BE2C (cell line): ENCODE data around the gene NAV3.

Experiments used
- DNase-seq: peaks from one replicate; pipeline ENCODE4 v3.0.0-alpha.2; 2020
- H3K27me3 ChIP-seq: fragments of 250-450 bp; sonication (Bioruptor Pico); 2 replicates; pipeline ENCODE4 v1.5.1; 2020; ENCODE audit warnings: mild to moderate bottlenecking
- H3K36me3 ChIP-seq: fragments of 250-450 bp; sonication (Bioruptor Pico); 2 replicates; pipeline ENCODE4 v1.5.1; 2020; ENCODE audit warnings: mild to moderate bottlenecking
- H3K4me1 ChIP-seq: fragments of 250-450 bp; sonication (Bioruptor Pico); 2 replicates; pipeline ENCODE4 v1.5.1; 2020
- H3K4me3 ChIP-seq: 2 replicates; pipeline ENCODE4 v1.5.1; 2011; ENCODE audit warnings: low read depth, low read length
- H3K9me3 ChIP-seq: fragments of 250-450 bp; sonication (Bioruptor Pico); 2 replicates; pipeline ENCODE4 v1.5.1; 2020
- CTCF ChIP-seq: IDR thresholded peaks from 2 replicates; pipeline ENCODE4 v1.5.1; 2012; ENCODE audit warnings: mild to moderate bottlenecking, low read depth, low read length

The NAV3 gene

GRCh38 chr12:77946541-77947061 lies 115.9 kb downstream of the NAV3 start:
- no peak for TF ChIP-seq CTCF
- no peaks in the 10 kb centered on the region for H3K4me1 ChIP-seq
- H3K27me3 ChIP-seq, result peaks cover 3% of the 10 kb centered on the region
- H3K9me3 ChIP-seq, result no peaks in the 10 kb centered on the region
- no peaks in the 10 kb centered on the region for H3K36me3 ChIP-seq
- no peak for DNase-seq
- no peak overlapping the region for H3K4me3 ChIP-seq

DNA sequence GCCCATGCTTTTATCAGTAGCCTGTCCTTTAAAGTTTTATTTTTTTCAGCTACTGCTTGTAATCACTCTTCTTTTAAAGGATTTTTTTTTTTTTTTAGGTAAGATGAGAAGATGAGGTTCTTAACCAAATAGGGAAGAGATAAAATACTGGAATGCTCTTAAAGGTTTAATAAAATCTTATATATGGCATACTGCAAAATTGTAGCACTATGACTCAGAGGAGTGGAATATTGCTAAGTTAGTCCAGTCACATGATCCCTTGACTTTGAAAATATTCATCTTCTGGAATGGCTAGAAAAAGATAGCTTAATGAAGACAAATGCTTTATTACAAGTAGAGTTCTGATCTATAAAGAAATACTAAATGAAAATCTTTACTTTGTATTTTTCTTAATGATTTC lies 116.6 kb downstream of the NAV3 start:
- TF ChIP-seq CTCF, result no peak
- DNase-seq, result no peak
- H3K4me3 ChIP-seq, result no peak overlapping the region
- peaks cover 3% of the 10 kb centered on the region for H3K27me3 ChIP-seq
- no peaks in the 10 kb centered on the region for H3K4me1 ChIP-seq
- no peaks in the 10 kb centered on the region for H3K36me3 ChIP-seq
- H3K9me3 ChIP-seq, result no peaks in the 10 kb centered on the region

GRCh38 chr12:77947746-77948145 lies 117.1 kb downstream of the NAV3 start:
- H3K27me3 ChIP-seq, result peaks cover 3% of the 10 kb centered on the region
- no peak for DNase-seq
- TF ChIP-seq CTCF, result no peak

GRCh38 chr12:77949943-77950342 lies 119.2 kb downstream of the NAV3 start:
- H3K4me1 ChIP-seq, result no peaks in the 10 kb centered on the region
- no peak overlapping the region for H3K4me3 ChIP-seq
- no peaks in the 10 kb centered on the region for H3K27me3 ChIP-seq
- TF ChIP-seq CTCF, result no peak
- H3K9me3 ChIP-seq, result no peaks in the 10 kb centered on the region
- DNase-seq, result no peak
- no peaks in the 10 kb centered on the region for H3K36me3 ChIP-seq

More at GRCh38 chr12:77947746-77948145, 117.1 kb downstream of the NAV3 start:
- Histone ChIP-seq H3K4me1 (no peaks in the 10 kb centered on the region), H3K36me3 (no peaks in the 10 kb centered on the region), H3K9me3 (no peaks in the 10 kb centered on the region), H3K4me3 (no peak overlapping the region)

- no peak for DNase-seq
- Histone ChIP-seq H3K27me3 (no peaks in the 10 kb centered on the region), H3K36me3 (no peaks in the 10 kb centered on the region), H3K4me1 (no peaks in the 10 kb centered on the region), H3K4me3 (no peak overlapping the region), H3K9me3 (no peaks in the 10 kb centered on the region)
- TF ChIP-seq CTCF, result no peak
Measured at GRCh38 chr12:77953528-77954205, 123.0 kb downstream of the NAV3 start.

DNA sequence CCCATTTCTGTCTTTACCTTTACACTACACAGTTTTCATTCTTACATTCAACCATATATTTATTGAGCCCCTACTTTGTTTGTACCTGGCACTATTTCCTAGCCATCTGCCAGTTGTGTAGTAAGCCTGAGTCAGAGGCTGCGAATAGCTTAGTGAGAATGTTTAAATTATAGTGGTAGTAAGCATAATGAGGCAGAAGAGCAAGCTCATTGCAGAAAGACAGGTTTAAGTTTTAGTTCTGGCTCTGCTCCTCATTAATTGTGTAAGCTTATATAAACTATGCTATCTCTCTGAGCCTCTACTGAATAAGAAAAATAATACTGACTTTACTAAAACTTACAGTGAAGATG lies 123.5 kb downstream of the NAV3 start:
- H3K9me3 ChIP-seq, result no peaks in the 10 kb centered on the region
- no peak overlapping the region for H3K4me3 ChIP-seq
- no peaks in the 10 kb centered on the region for H3K4me1 ChIP-seq
- TF ChIP-seq CTCF, result no peak
- H3K27me3 ChIP-seq, result no peaks in the 10 kb centered on the region
- H3K36me3 ChIP-seq, result no peaks in the 10 kb centered on the region
- DNase-seq, result no peak
